GM23248 (cell line): Measurements from ENCODE around the gene FAM186B.

Experiments used
- EZH2 ChIP-seq: fragments of 200-600 bp; sonication (generic); IDR thresholded peaks from 2 replicates; pipeline ENCODE4 v1.6.1; 2018; ENCODE audit warnings: antibody characterized with exemption, mild to moderate bottlenecking; ENCODE audit not compliant: insufficient read depth, poor library complexity, severe bottlenecking
- EZH2phosphoT487 ChIP-seq: fragments of 200-600 bp; sonication (generic); IDR thresholded peaks from 2 replicates; pipeline ENCODE4 v1.6.1; 2018; ENCODE audit warnings: antibody characterized with exemption, moderate library complexity, mild to moderate bottlenecking, low read depth; ENCODE audit not compliant: insufficient read depth

GRCh38 chr12:49587174-49587908, 18.1 kb downstream of the FAM186B start:
- TF ChIP-seq EZH2 (no peak), EZH2phosphoT487 (no peak)
